A549 (cell line): ENCODE data around the gene LCAT.

Source experiments
- CEBPB ChIP-seq, 2 experiments: fragments of >200 bp in 1 of 2; sonication (Bioruptor Twin) in 1 of 2; formaldehyde crosslinking in 1 of 2; IDR thresholded peaks; 2 replicates each; pipeline ENCODE4 v1.6.1; 2012 to 2016
- HOXB5 ChIP-seq: fragments of 250-450 bp; sonication (Bioruptor Pico); IDR thresholded peaks from 2 replicates; pipeline ENCODE4 v1.5.0; 2020; ENCODE audit warnings: mild to moderate bottlenecking, moderate library complexity
- JUNB ChIP-seq: fragments of >200 bp; sonication (Bioruptor Twin); formaldehyde crosslinking; IDR thresholded peaks from 2 replicates; pipeline ENCODE4 v1.6.1; 2016
- POLR2A ChIP-seq: IDR thresholded peaks from 2 replicates; pipeline ENCODE4 v1.6.1; 2012; ENCODE audit warnings: mild to moderate bottlenecking, low read length
- TP53 ChIP-seq: fragments of 250-450 bp; sonication (Bioruptor Pico); IDR thresholded peaks from 2 replicates; pipeline ENCODE4 v1.5.0; 2021; ENCODE audit warnings: mild to moderate bottlenecking, moderate library complexity
- TF ChIP-seq, protein P1 (sequence below): fragments of >200 bp; sonication (Bioruptor Twin); formaldehyde crosslinking; IDR thresholded peaks from 3 replicates; pipeline ENCODE4 v1.5.1; 2016

DNA sequence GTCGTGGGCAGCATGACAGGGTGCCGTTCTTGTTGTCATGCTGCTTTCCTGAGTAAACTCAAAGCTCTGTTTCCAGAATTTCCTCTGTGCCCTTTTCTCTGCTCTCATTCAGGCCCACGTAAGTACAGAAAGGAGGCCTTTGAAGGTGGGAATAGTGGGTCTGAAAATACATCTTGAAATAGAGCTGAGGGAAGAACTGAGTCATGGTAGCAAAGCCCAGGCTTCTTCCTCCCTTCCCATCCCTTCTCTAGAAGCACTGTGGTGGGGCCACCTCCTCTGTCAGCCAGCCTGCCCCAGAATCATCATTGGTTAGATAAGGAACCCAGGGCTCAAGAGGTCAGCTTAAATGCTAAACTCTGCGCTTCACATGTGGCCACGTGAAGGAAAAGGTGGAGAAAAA lies 21.7 kb downstream of the LCAT start:
- TF ChIP-seq, protein P1, sequence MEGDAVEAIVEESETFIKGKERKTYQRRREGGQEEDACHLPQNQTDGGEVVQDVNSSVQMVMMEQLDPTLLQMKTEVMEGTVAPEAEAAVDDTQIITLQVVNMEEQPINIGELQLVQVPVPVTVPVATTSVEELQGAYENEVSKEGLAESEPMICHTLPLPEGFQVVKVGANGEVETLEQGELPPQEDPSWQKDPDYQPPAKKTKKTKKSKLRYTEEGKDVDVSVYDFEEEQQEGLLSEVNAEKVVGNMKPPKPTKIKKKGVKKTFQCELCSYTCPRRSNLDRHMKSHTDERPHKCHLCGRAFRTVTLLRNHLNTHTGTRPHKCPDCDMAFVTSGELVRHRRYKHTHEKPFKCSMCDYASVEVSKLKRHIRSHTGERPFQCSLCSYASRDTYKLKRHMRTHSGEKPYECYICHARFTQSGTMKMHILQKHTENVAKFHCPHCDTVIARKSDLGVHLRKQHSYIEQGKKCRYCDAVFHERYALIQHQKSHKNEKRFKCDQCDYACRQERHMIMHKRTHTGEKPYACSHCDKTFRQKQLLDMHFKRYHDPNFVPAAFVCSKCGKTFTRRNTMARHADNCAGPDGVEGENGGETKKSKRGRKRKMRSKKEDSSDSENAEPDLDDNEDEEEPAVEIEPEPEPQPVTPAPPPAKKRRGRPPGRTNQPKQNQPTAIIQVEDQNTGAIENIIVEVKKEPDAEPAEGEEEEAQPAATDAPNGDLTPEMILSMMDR, result no peak
- TF ChIP-seq POLR2A (no peak), TP53 (no peak), JUNB (no peak), CEBPB (IDR thresholded peaks at IDR 0.05) (no peak), HOXB5 (CRISPR knock-in tag) (no peak)
